Middle frontal gyrus (tissue), 1 donor: ENCODE results near the gene DEK.
"Not testable (repeated sequence)": the region's sequence is repeated elsewhere in the genome, so short reads cannot be mapped to it uniquely, and the experiment has no call there.

Source experiments
- DNase-seq: peaks from one replicate; pipeline ENCODE4 v3.0.0-alpha.2; 2015; ENCODE audit warnings: low spot score; ENCODE audit errors: extremely low spot score

The DEK gene, protein sequence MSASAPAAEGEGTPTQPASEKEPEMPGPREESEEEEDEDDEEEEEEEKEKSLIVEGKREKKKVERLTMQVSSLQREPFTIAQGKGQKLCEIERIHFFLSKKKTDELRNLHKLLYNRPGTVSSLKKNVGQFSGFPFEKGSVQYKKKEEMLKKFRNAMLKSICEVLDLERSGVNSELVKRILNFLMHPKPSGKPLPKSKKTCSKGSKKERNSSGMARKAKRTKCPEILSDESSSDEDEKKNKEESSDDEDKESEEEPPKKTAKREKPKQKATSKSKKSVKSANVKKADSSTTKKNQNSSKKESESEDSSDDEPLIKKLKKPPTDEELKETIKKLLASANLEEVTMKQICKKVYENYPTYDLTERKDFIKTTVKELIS

DNA sequence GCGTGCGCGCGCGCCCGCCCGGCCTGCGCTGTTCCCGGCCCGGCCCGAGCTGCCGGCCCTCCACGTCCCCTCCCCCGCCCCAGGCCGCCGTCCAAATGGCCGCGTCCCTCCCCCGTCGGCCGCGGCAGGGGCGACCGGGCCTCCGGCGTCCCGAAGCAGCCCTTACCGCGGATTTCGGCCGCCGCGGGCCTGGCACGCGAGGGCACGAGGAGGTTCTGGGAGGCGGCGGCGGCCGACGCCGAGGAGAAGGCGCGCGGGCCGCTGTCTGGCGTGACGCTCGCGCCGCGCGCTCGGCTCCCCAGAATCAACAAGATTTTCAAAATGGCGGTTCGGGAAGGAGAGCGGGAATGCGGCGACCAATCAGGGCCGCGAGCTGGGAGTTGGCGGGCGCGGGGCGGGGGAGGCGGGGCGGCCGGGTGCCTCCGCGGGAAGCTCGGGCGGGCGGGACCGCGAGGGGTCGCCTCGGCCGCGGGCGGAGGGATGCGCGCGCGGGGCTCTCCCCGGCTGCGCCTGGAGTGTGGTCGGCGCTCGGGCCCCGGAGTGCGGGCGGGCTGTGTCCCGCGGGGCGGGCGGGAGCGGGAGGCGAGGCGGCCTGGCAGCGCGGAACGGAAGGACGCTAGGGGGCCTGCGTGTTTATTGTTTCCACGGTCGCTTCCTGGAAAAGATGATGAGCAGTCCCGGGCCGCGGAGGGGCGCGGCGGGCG, at the start of gene DEK:
DEK (minus strand) TSS at position 312 of the 704 bp plus-strand sequence. CDS start 543 bp downstream, outside the sequence.
- DNase-seq, result peak; percentile 82

DNA sequence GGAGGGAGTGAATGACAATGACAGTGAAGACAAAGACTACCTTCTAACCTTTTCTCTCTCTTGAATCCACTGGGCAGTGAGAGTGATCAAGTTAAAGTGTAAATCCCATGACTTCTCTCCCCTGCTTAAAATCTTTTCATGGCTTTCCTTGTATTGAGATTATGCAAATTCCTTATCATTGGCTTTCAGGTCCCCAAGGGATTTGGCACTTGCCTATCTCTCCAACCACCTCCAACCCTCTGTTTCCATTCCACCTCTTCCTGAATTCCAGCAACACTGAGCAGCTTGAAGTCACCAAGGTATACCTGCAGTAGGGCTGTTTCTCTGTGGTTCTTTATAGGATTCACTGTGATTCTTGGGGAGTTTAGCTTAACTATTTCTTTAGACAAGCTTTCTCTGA, 48.0 kb upstream of the DEK start:
- DNase-seq, result no peak

DNA sequence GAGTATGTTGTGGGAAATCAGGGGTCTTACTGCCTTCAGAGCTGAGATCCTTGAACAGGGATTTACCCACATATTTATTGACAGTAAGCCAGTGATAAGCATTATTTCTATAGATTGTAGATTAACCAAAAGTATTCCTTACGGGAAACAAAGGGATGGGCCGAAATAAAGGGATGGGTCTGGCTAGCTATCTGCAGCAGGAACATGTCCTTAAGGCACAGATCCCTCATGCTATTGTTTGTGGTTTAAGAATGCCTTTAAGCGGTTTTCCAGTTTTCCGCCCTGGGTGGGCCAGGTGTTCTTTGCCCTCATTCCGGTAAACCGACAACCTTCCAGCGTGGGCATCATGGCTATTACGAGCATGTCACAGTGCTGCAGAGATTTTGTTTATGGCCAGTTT, 45.7 kb upstream of the DEK start:
- not testable (repeated sequence) for DNase-seq

DNA sequence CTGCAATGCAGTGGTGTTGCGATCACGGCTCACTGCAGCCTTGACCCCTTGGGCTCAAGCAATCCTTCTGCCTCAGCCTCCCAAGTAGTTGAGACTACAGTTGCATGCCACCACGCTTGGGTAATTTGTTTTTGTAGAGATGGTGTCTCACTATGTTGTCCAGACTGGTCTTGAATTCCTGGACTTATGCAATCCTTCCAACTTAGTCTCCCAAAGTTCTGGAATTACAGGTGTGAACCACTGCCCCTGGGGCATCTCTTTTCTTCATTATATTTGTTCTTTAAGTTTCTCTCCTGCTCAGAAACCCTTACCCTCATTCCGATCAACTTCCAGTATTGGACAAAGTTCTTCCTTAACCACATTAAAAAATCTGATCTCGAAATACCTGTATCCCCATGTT, 44.7 kb upstream of the DEK start:
- DNase-seq, result no peak

DNA sequence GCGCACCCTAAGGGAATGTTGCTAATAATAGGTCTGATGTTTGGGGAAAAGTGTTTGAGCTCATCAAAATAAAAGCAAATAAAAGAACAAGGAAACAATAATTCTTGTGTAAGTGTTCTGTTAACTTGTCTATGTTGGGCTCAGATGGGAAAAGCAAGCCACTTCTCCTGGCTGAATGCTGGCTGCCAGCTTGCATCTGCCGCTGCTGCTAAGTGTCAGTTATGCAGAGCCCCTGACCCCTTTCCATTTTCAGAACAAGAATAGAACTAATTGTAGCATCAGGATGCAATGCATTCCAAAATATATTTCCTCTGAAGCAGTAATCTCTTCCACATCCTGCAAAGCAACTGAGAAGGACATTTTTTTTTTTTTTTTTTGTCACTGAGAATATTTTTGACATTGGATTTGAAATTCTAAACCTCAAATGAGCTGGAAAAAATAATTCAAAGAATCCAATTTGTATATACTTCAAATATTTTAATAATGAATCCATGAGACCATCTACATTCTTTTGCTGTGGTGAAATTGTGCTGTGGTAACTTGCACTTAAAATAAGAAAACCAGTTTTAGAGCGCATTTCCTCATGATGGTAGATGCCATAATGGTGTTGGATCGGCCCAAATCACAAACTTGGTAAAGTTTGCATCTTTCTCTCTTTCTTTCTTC, 43.9 kb upstream of the DEK start:
- no peak for DNase-seq

DNA sequence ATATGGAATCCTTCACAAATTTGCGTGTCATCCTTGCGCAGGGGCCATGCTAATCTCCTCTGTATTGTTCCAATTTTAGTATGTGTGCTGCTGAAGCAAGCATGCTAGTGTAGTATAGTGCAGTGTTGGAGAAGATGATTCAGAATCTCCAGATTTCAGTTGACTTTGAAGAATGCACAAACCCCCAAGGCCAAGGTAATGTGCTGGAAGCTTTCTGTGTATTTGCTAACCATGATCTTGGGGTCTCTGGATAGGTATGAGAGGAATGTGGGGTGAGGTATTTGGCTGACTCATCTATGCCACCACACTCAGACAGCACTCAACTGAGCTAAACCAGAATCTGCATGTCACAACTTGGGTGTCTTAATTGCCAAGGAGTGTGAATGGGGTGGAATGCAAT, 42.6 kb upstream of the DEK start:
- no peak for DNase-seq

DNA sequence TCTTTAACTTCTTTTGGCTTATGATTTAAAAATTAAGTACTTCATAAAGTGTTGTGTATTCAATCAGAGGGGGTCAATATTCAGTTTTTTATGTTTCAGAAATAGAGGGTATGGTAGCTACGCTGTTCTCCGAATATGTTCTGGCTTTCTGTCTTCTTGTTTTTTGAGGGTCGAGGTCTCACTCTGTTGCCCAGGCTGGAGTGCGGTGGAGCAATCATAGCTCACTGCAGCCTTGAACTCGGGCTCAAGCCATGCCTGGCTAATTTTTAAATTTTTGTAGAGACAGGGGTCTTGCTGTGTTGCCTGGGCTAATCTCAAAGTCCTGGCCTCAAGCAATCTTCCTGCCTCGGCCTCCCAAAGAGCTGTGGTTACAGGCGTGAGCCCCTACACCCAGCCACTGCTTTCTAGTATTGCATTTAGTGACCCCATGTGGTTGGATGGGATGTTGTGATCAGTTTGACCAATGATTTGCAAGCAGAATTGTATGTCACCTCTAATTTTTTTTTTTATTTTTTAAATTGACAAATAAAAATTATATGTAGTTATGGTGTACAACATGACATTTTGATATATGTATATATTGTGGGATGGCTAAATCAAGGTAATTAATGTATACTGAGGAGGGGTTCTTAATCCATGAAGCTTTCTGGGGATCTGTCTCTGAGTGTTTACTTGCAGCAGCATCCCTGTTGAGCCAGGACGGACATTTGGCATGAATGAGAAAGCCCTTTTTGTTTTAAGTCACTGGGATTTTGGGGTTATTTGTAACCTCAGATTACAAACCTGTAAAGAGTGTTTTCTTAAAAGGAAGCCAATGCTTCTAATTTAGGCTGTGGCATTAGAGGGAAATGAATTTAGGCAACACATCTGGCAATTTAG, 38.5 kb upstream of the DEK start:
- DNase-seq, result no peak

DNA sequence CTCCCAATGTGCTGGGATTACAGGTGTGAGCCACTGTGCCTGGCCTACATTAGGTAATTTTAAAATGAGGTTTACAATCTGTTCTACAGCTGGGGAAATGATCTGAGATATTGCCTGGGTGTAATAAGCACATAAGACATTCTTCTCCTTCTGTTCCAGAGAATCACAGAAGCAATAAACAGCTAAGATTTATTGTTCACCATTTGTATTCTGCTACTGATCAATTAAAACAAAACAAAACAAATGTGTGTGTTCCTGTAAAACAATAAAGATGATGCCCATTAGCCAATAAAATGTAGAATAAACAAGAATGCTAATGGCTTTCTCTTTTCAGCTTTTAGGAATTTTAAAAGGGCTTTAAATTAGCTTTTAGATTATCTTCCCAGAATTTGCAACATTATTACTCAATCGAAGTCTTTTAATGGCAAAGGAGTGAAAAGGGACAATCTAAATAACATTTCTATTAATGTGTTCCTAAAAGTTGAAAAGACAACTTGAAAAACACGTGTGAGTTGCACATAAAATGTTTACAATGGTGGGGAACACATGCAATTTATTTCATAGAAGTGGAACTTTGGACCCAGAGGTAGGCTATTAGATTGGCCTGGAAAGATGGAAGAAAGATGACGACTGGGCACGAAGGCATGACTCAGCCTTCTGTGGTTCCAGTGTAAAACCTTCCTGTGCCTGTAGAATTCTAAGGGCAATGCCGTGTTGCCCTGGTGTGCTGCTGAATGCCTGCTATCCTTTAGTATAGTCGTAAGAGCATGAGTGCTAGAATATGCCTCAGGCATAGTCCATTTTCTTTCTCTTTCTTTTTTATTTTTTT, 29.0 kb upstream of the DEK start:
- DNase-seq, result no peak

DNA sequence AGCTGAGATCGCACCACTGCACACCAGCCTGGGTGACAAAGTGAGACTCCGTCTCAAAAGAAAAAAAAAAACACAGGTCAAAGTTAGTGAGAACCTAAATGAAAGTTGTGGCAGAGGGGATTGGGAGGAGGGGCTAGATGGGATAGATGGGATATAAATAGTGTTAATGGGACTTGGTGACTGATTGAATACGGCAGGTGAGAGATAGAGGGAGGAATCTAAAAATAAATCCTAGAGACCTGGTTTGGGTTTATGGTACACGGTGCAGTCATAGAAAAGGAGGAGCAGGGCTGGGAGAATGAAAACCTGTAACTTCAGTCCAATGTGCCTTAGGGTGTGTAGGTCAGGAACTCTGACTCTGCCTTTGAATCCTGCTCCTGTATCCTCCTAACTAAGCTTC, 25.0 kb upstream of the DEK start:
- DNase-seq, result no peak

DNA sequence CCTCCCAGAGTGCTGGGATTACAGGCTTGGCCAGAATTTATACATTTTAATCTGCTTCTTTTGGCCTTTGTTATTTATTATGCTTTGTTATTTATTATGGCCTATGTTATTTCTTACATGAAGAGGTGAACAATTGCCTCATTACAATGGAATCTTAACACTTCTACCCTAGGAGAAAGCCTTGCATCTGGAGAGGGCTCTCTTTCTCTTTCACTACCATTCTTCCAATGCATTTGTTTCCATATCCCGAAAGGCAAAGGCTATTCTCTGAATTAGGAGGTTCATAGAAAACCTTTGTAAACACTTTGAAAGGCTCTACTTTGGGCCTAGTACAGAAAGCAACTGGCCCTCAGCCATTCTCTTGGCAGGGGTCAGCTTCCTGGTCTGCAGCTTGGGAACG, 19.9 kb upstream of the DEK start:
- DNase-seq, result no peak

DNA sequence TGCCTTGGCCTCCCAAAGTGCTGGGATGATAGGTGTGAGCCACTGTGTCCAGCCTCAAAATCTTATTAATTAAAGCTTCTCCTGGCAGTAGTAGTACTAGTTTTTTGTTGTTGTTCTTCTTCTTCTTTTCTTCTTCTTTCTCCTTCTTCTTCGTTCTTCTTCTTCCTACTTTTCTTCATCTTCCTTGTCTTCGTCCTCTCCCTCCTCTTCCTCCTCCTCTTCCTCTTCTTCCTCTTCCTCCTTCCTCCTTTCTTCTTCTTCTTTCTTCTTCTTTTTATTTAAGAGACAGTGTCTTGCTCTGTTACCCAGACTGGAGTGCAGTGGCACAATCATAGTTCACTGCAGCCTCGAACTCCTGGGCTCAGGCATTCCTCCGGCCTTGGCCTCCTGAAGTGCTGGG, 17.2 kb upstream of the DEK start:
- no peak for DNase-seq

DNA sequence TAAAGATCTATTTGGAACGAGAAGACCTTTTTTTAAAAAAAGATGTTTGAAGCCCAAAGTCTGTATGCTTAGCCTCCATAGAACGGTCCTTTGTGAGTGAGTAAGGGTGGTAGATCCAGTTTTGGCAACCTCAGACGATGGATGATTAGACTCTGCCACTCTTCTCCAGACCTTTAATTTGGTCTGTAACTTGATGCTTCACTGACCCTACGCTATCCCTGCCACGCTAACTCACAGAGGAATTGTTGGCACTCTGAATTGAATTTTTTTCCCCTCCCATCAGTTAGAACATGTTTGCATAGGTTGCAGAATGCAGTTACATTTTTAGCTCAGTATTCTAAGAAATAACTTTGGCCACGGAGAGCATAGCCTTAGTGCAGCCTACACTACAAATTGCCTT, 15.8 kb upstream of the DEK start:
- no peak for DNase-seq

DNA sequence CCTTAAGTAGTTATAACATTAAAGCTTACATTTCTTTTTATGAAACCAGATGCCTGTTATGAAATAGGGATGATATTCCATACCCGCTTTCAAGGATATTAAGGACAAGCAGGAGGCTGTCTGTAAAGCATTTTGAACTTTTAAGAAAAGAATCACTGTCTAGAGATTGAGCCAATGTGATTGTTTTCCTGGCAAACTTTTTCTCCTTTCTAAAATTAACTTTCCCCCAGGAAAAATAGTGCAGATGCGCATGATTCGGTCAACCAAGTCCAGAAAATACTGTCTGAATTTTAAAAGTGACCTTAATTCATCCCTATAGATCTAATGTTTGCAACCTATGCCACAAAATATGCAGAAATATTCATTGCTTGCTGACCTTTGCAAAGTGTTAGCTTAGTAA, 15.1 kb upstream of the DEK start:
- DNase-seq, result no peak

DNA sequence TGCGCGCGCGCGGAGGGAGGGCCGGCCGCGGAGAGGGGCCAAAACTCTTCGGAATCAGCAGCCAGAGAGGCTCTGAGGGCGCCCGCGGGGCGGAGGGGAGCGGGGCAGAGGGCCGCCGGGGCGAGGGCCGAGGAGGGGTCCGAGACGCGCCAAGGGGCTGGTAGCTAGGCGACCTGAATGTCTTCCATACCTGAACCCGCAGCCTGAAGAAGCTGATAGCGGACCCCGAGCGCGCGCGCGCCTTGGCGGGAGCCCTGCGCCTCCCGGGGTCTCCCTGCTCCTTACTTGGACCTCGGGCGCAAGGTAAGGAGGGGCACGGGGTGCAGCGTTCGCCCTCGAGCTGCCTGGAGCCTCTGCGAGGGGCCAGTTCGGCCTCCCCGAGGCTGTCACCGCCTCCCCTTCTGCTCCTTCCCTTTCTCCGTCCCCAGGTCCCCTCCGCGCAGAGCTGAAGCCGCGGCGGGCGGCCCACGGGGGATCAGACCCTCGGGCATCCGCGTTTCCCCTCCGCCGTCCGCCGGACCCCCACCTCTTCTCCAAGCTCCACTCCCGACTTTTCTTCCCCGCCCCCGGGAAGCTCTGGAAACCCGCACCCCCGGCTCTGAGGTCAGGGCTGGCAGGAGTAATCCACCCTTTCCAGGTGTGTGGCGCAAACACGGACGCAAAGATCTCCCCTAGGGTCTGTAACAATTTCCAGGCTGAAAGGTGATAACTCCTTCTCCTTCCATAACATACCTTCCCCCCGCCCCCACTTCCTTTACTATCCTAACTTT, 13.1 kb upstream of the DEK start:
- DNase-seq, result no peak

DNA sequence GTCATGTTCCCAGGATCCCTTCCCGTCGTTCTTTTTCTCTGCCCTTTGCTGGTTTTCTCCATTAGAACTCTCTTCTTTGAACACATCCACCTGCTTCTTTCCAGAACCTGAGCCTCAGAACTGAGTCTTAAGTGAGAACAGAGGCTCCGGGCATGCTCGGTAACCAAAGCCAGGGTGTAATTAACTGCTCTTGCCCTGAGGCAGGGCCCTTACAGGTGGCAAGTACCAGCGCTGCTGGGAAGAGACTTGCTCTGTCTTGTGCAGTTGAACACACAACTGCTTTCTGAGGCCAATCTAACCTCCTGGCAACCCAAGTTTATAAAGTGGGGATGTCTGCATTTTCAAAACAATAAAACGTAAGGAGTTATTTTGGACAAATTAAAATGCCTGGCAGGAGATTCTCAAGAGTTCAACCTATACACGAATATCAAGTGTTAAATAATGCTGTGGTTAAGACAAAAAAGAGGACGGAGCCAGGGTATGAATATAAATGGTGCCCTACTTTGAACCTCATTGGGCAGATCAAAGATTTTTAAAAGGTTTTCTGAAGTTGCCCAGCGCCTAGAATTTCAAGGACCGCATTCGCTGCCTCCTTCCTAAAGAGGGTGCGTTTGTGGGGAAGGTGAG, 12.4 kb upstream of the DEK start:
- DNase-seq, result no peak

DNA sequence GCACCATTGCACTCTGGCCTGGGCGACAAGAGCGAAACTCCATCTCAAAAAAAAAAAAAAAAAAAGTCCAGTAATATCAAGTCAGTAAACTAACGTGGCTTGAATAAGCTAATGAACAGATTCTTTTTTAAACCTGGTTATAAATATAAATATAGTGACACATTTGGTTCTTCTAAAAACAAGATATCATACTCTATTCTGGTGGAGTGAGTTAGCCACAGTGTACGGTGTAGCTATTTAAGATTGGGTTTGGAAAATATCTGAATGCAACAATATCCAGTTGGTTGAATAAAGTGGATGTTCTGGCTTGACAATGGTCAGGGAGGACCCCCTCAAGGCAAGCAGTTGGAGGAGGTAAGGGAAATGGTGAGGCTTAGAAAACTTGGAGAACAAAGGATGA, 5.9 kb upstream of the DEK start:
- DNase-seq, result no peak

DNA sequence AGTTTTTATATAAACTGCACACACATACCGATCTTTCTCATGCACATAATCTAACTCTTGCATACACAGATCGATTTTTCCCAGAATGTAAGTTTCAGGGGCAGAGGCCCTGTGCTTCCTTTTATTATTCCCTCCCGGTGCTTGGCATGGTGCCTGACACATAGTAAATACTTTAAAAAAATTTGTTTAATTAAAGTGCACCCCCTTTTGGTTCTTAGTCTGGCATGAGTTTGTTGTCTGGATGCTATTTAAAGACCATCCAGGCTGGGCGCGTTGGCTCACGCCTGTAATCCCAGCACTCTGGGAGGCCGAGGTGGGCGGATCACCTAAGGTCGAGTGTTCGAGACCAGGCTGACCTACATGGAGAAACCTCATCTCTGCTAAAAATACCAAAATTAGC, 5.4 kb upstream of the DEK start:
- no peak for DNase-seq

DNA sequence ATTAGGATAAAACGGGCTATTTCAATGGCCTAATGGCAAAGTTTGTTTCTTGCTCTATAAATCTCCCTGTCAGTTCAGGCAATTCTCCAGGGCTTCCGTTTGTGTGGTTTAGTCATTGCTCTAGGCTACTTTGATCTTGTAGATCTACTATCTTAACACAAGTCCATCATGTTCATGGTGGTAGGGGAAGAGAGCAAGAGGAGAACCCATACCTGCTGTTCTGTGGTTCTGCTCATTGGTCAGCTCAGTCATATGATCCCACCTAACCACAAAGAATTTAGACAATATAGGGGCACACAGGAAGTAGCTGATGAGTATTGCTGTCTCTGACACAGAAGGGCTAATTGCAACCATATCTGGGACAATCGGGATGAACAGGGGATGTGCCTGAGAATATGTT, 4.9 kb upstream of the DEK start:
- DNase-seq, result no peak

DNA sequence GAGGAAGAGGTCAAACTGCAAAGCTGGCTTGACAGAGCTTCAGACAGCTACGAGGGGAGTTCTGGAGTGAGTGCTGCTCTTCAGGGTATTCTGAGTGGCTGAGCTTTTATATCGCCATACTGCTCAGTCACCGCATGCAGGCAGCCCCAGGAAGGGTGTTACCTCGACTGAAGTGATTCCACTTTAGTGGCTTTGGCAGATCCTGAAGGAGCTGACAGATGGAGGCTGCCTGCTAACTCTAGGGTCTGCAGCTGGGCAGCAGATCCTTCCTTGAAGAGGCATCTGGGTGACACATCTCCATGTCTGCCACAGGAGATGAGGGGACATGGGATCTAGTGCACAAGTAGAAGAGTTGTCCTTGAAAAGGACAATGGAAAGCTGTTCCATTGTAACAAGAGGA, 3.7 kb upstream of the DEK start:
- DNase-seq, result no peak
